B cell (primary cell): ENCODE data around the gene COMMD1. TPM values are rescaled to one million over a fixed set of nuclear protein-coding genes. Genes with fewer than 3 reads are reported as not detected.

ENCODE experiments used
- ATAC-seq: fragments of 200-7000 bp; cut with Tn5 transposase; one replicate; pipeline ENCODE4 v1.10.0; 2021; ENCODE audit warnings: low read depth, mild to moderate bottlenecking, moderate number of reproducible peaks, moderate library complexity
- CTCF ChIA-PET: fragments of 350-600 bp; sonication (Branson Sonifier 250); formaldehyde crosslinking; loops from one replicate; lab custom pipeline; 2021; ENCODE audit warnings: antibody characterized with exemption, inconsistent platforms; lab: Charles Lee
- POLR2A ChIA-PET: fragments of 350-600 bp; sonication (Branson Sonifier 250); formaldehyde crosslinking; loops from one replicate; lab custom pipeline; 2021; ENCODE audit warnings: antibody characterized with exemption; lab: Charles Lee
- DNase-seq: peaks from one replicate; pipeline ENCODE4 v3.0.0; 2013
- H2AFZ ChIP-seq: 2 replicates; pipeline ENCODE4 v1.6.1; 2012; ENCODE audit warnings: mild to moderate bottlenecking, low read depth, low read length; ENCODE audit not compliant: insufficient read depth, poor library complexity, severe bottlenecking
- H3K27ac ChIP-seq, 2 donors: 1 replicate in 1 of 2; 2 replicates in 1 of 2; pipeline ENCODE4 v1.5.1; 2012 to 2013; ENCODE audit warnings: low read length in 2 of 2, mild to moderate bottlenecking in 2 of 2, moderate library complexity in 1 of 2
- H3K27me3 ChIP-seq, 4 experiments: fragments of 200-600 bp in 1 of 4; sonication (generic) in 1 of 4; replicated peaks in 1 of 4; 1 replicate in 2 of 4; 2 replicates in 2 of 4; pipeline versions ENCODE4 v1.6.1 to v1.7.0; 2013 to 2016; ENCODE audit warnings: low read length in 3 of 4, mild to moderate bottlenecking in 2 of 4, mixed read lengths in 1 of 4, moderate library complexity in 1 of 4; ENCODE audit not compliant: insufficient read depth in 4 of 4, control insufficient read depth in 3 of 4; ENCODE audit errors: control extremely low read depth in 1 of 4
- H3K36me3 ChIP-seq, 2 experiments: replicated peaks in 1 of 2; 1 replicate in 1 of 2; 2 replicates in 1 of 2; pipeline versions ENCODE4 v1.6.1 to v1.7.1; 2013; ENCODE audit warnings: low read length in 1 of 2; ENCODE audit not compliant: insufficient read depth in 2 of 2, control insufficient read depth in 1 of 2; ENCODE audit errors: control extremely low read depth in 1 of 2, extremely low read depth in 1 of 2
- H3K4me1 ChIP-seq, 2 donors: fragments of 200-600 bp in 1 of 2; sonication (generic) in 1 of 2; 1 replicate in 1 of 2; 2 replicates in 1 of 2; pipeline versions ENCODE4 v1.5.1 to v1.6.1; 2013 to 2017; ENCODE audit warnings: low read length in 2 of 2; ENCODE audit not compliant: control insufficient read depth in 2 of 2, insufficient read depth in 2 of 2
- H3K4me2 ChIP-seq: replicated peaks from 2 replicates; pipeline ENCODE3; 2012; ENCODE audit warnings: mild to moderate bottlenecking, low read depth, low read length; ENCODE audit not compliant: poor library complexity, severe bottlenecking
- H3K4me3 ChIP-seq, 5 experiments: fragments of 200-600 bp in 1 of 5; sonication (generic) in 1 of 5; 1 replicate in 3 of 5; 2 replicates in 2 of 5; pipeline versions ENCODE4 v1.5.1 to v1.7.0; 2011 to 2016; ENCODE audit warnings: low read length in 4 of 5, mild to moderate bottlenecking in 4 of 5, low read depth in 2 of 5, control low read depth in 1 of 5, moderate library complexity in 1 of 5; ENCODE audit not compliant: insufficient read depth in 1 of 5; ENCODE audit errors: control extremely low read depth in 1 of 5, extremely low read depth in 1 of 5
- H3K79me2 ChIP-seq: fragments of 200-600 bp; sonication (generic); one replicate; pipeline ENCODE4 v1.6.0; 2016; ENCODE audit warnings: low read length; ENCODE audit not compliant: control insufficient read depth, insufficient read depth
- H3K9ac ChIP-seq: fragments of 200-600 bp; sonication (generic); 2 replicates; pipeline ENCODE4 v1.6.1; 2017; ENCODE audit warnings: mild to moderate bottlenecking, low read length, moderate library complexity
- H3K9me3 ChIP-seq, 3 donors: one replicate each; pipeline versions ENCODE4 v1.6.1 to v1.7.1; 2013; ENCODE audit warnings: low read length in 2 of 3; ENCODE audit not compliant: control insufficient read depth in 2 of 3, insufficient read depth in 1 of 3; ENCODE audit errors: control extremely low read depth in 1 of 3
- H4K20me1 ChIP-seq: 2 replicates; pipeline ENCODE4 v1.6.0; 2012; ENCODE audit warnings: mild to moderate bottlenecking, low read length; ENCODE audit not compliant: insufficient read depth, control insufficient read depth, poor library complexity, severe bottlenecking
- H3K27ac Mint-ChIP-seq: one replicate; pipeline ENCODE4 v1.8.0; 2021; ENCODE audit warnings: mixed read lengths
- H3K27me3 Mint-ChIP-seq: one replicate; pipeline ENCODE4 v1.8.0; 2021; ENCODE audit warnings: mixed read lengths
- H3K4me1 Mint-ChIP-seq: one replicate; pipeline ENCODE4 v1.8.0; 2021; ENCODE audit warnings: mixed read lengths
- H3K4me3 Mint-ChIP-seq: one replicate; pipeline ENCODE4 v1.8.0; 2021; ENCODE audit warnings: mixed read lengths
- H3K9me3 Mint-ChIP-seq: one replicate; pipeline ENCODE4 v1.8.0; 2022; ENCODE audit warnings: mixed read lengths; ENCODE audit not compliant: insufficient read depth
- CTCF ChIP-seq: fragments of 200-600 bp; IDR thresholded peaks from one replicate; pipeline ENCODE4 v1.8.0; 2022; ENCODE audit warnings: antibody characterized with exemption, mild to moderate bottlenecking
- EZH2 ChIP-seq: IDR thresholded peaks from 2 replicates; pipeline ENCODE4 v1.6.1; 2012; ENCODE audit warnings: borderline replicate concordance, low read depth, mild to moderate bottlenecking, moderate library complexity, low read length; ENCODE audit not compliant: insufficient read depth, poor library complexity, severe bottlenecking
- WGBS: methylation state at CpG from one replicate; pipeline ENCODE4 v1.1.5; 2013; ENCODE audit warnings: missing lambda C conversion rate; ENCODE audit not compliant: insufficient coverage; 5-methylcytosine and 5-hydroxymethylcytosine counted together
- intact Hi-C: fragments of 100-400 bp; cut with micrococcal nuclease; formaldehyde crosslinking; loops from one replicate; pipeline ENCODE4 v1.10.0; 2022
- polyA plus RNA-seq: library from polyadenylated mRNA; depleted of rRNA; stranded (reverse); fragments of >200 nt; gene quantifications from 2 replicates; pipeline ENCODE4 v1.2.3, GENCODE V29; 2012
- total RNA-seq, 2 donors: library from RNA; stranded (reverse); fragments of 120-200 nt in 1 of 2; gene quantifications; 1 replicate in 1 of 2; 2 replicates in 1 of 2; pipeline versions ENCODE4 v1.2.3 to v1.2.4, GENCODE V29; 2013 to 2022

Gene COMMD1
- total and polyA plus RNA-seq, 2 donors (not counting 1 experiment from before 2014, with no cell fraction given) = 20.6 to 25.1 TPM

GRCh38 chr2:61898810-61899209, 6.7 kb upstream of the COMMD1 start:
- no peak overlapping the region for H3K4me3 ChIP-seq
- Mint-ChIP-seq H3K4me1 (no peaks in the 10 kb centered on the region), H3K9me3 (no peaks in the 10 kb centered on the region), H3K27me3 (no peaks in the 10 kb centered on the region), H3K4me3 (no peak overlapping the region), H3K27ac (no peak overlapping the region)
- H3K4me2 ChIP-seq = no peak overlapping the region
- no peaks in the 10 kb centered on the region for H4K20me1 ChIP-seq
- DNase-seq (no peak), ATAC-seq (no peak)
- H3K9ac ChIP-seq = no peak overlapping the region
- ChIA-PET CTCF (interaction anchor here (0.6 to 1.0 kb wide), 2 partner anchors 160 to 367 kb away, joined by 3 to 5 read pairs; no protein-coding TSS in a partner anchor), POLR2A (interaction anchor here (0.6 kb wide), 1 partner anchor 1226 kb away, joined by 11 read pairs; no protein-coding TSS in a partner anchor)
- no peaks in the 10 kb centered on the region for H3K27me3 ChIP-seq
- no peak for TF ChIP-seq EZH2
- peak; percentile 32 for TF ChIP-seq CTCF
- H3K9me3 ChIP-seq = no peaks in the 10 kb centered on the region
- intact Hi-C loops = no loop called here
- H3K36me3 ChIP-seq = no peaks in the 10 kb centered on the region
- H3K79me2 ChIP-seq = no peaks in the 10 kb centered on the region
- WGBS = no CpG with 5 or more reads among the region's 2 CpGs
- H3K4me1 ChIP-seq = no peaks in the 10 kb centered on the region
- no peak overlapping the region for H3K27ac ChIP-seq
- H2AFZ ChIP-seq = no peak overlapping the region

DNA sequence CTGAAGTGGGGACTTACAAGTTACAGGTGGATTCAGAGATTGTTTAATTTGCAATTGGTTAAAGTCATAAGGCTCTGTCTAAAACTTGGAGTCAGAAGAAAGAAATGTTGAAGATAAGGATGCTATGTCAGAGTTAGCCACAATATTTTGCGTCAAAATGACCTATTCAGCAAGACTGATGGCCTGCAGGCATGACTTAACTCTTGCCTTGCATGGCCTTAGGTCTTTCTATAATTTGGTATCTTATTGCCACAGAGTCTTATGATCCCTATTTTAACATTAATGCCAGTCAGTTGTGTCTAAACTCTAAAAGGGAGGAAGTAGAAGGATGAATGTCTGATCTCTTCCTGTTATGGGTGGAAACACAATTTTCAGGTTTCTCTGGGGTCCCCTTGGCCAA, 5.2 kb upstream of the COMMD1 start:
- CTCF ChIA-PET = no interaction called here
- peaks cover 3% of the 10 kb centered on the region in 2 donors for H3K4me1 ChIP-seq
- intact Hi-C loops = no loop called here
- no peak overlapping the region for H3K4me3 ChIP-seq
- Mint-ChIP-seq H3K4me3 (no peak overlapping the region), H3K9me3 (no peaks in the 10 kb centered on the region), H3K4me1 (peaks cover 3% of the 10 kb centered on the region), H3K27me3 (no peaks in the 10 kb centered on the region), H3K27ac (no peak overlapping the region)
- H3K4me2 ChIP-seq = no peak overlapping the region
- POLR2A ChIA-PET = no interaction called here
- no peaks in the 10 kb centered on the region for H3K27me3 ChIP-seq
- no peaks in the 10 kb centered on the region for H3K9me3 ChIP-seq
- H3K79me2 ChIP-seq = peaks cover 2% of the 10 kb centered on the region
- no peaks in the 10 kb centered on the region for H4K20me1 ChIP-seq
- TF ChIP-seq CTCF (no peak), EZH2 (no peak)
- ATAC-seq (no peak), DNase-seq (no peak)
- H3K36me3 ChIP-seq = no peaks in the 10 kb centered on the region
- no peak overlapping the region for H3K27ac ChIP-seq
- no peak overlapping the region for H2AFZ ChIP-seq
- no peak overlapping the region for H3K9ac ChIP-seq
- WGBS = no CpG with 5 or more reads among the region's 1 CpG
